GM18517 (cell line): ENCODE results near the gene GSTM3.
"Not testable (repeated sequence)": the region's sequence is repeated elsewhere in the genome, so short reads cannot be mapped to it uniquely, and the experiment has no call there.

ENCODE experiments used
- ATAC-seq: cut with Tn5 transposase; IDR thresholded peaks from one replicate; pipeline ENCODE4 v1.9.1; 2021; ENCODE audit warnings: mild to moderate bottlenecking, moderate library complexity; ENCODE audit not compliant: unreplicated experiment

The GSTM3 gene

GRCh38 chr1:109708949-109709348 is 31.9 kb downstream of the GSTM3 start:
- ATAC-seq: not testable (repeated sequence)

DNA sequence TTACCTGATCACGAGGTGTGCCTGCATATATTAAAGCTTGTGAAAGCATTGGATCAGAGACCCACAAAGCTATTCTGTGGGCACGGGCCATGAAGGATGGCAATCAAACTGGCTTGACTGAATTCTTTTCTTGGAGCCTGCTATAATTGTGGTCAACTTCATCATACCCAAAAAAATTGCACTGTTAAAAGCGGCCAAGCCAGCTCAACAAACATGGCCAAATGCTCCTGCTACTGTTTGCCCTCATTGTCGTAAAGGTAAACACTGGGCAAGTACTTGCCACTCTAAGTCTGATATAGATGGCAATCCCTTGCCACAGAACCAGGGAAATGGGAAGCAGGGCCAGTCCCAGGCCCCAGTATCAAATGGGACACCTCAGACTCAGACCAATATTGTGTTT is 35.4 kb downstream of the GSTM3 start:
- ATAC-seq: no peak

- no peak for ATAC-seq
Measured at GRCh38 chr1:109704173-109704572, 36.7 kb downstream of the GSTM3 start.

GRCh38 chr1:109702940-109703339 is 37.9 kb downstream of the GSTM3 start:
- not testable (repeated sequence) for ATAC-seq

GRCh38 chr1:109697861-109698260 is 43.0 kb downstream of the GSTM3 start:
- not testable (repeated sequence) for ATAC-seq

GRCh38 chr1:109697066-109697465 is 43.8 kb downstream of the GSTM3 start:
- no peak for ATAC-seq

DNA sequence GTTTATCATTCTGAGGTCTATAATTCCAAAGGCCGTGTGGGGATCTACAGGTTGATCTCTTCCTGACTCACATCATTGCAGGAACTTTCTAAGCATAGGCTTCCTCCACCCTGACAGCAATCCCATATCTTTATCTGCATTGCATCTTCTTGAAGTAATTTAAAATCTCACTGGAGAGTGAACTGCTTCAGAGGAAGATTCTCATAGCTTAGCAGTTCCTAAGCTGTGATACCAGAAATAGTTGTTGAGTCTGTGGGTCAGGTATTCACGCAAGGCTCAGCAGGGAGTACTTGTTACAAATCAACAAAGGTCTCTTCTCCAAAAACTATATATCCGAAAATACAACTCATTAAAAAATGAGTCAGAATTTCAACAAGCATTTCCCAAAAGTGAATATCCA is 45.7 kb downstream of the GSTM3 start:
- not testable (repeated sequence) for ATAC-seq

DNA sequence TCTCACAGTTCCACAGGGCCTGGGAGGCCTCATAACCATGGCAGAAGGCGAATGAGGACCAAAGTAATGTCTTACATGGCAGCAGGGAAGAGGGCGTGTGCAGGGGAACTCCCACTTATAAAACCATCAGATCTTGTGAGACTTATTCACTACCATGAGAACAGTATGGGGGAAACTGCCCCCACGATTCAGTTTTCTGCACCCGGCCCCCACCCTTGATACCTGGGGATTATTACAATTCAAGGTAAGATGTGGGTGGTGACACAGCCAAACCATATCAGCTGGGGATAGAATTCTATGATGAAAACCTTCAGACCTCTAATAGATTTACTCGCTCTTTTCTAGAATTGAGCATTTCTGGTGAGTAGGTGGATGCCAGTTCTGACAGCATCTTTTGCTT is 46.4 kb downstream of the GSTM3 start:
- ATAC-seq: not testable (repeated sequence)

GRCh38 chr1:109691759-109692158 is 49.1 kb downstream of the GSTM3 start:
- ATAC-seq: no peak

- no peak for ATAC-seq
Measured at GRCh38 chr1:109689844-109690405, 50.9 kb downstream of the GSTM3 start.

DNA sequence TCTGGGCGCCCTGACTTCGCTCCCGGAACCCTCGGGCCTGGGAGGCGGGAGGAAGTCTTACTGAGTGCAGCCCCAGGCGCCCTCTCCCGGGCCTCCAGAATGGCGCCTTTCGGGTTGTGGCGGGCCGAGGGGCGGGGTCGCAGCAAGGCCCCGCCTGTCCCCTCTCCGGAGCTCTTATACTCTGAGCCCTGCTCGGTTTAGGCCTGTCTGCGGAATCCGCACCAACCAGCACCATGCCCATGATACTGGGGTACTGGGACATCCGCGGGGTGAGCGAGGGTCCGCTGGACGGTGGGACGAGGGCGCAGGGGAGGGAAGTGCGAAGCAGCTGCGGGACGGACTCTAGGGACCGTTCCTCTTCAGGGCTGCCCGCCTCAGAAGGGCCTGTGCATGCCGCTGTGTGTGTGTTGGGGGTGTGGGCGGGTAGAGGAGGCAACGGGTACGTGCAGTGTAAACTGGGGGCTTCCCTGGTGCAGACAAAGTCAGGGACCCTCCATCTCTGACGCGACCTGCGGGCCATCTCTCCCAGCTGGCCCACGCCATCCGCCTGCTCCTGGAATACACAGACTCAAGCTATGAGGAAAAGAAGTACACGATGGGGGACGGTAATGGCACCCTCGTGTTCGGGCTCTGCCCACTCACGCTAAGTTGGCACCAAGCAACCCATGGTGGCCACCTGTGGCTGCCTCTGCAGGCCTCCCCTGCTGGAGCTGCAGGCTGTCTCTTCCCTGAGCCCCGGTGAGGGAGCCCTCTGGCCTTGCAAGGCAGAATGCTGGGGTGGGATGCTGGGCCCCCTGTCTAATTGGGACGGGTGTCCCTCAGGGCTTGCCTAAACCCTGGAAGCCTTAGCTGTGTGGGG is 53.0 kb downstream of the GSTM3 start, which contains the start of gene GSTM1:
GSTM1 (plus strand) TSS at position 177 of the 859 bp plus-strand sequence; CDS start at position 234, 57 bp downstream.
- peak; percentile 94 for ATAC-seq

GRCh38 chr1:109687109-109687508 is 53.7 kb downstream of the GSTM3 start:
- not testable (repeated sequence) for ATAC-seq

- not testable (repeated sequence) for ATAC-seq
Measured at GRCh38 chr1:109685890-109686289, 54.9 kb downstream of the GSTM3 start.

- not testable (repeated sequence) for ATAC-seq
Measured at GRCh38 chr1:109685399-109685798, 55.4 kb downstream of the GSTM3 start.

DNA sequence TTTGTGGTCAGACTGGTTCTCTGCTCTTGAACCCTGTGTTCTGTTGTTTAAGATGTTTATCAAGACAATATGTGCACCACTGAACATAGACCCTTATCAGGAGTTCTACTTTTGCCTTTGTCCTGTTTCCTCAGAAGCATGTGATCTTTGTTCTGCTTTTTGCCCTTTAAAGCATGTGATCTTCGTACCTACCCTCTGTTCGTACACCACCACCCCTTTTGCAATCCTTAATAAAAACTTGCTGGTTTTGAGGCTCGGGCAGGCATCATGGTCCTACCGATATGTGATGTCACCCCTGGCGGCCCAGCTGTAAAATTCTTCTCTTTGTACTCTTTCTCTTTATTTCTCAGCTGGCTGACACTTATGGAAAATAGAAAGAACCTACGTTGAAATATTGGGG is 56.1 kb downstream of the GSTM3 start:
- not testable (repeated sequence) for ATAC-seq
